Hepatic stellate cell (primary cell): ENCODE measurements around the gene RDM1.
"Not testable (repeated sequence)": the region's sequence is repeated elsewhere in the genome, so short reads cannot be mapped to it uniquely, and the experiment has no call there.

Experiments
- DNase-seq: peaks from one replicate; pipeline ENCODE4 v3.0.0; 2011; ENCODE audit warnings: low spot score

Gene RDM1

DNA sequence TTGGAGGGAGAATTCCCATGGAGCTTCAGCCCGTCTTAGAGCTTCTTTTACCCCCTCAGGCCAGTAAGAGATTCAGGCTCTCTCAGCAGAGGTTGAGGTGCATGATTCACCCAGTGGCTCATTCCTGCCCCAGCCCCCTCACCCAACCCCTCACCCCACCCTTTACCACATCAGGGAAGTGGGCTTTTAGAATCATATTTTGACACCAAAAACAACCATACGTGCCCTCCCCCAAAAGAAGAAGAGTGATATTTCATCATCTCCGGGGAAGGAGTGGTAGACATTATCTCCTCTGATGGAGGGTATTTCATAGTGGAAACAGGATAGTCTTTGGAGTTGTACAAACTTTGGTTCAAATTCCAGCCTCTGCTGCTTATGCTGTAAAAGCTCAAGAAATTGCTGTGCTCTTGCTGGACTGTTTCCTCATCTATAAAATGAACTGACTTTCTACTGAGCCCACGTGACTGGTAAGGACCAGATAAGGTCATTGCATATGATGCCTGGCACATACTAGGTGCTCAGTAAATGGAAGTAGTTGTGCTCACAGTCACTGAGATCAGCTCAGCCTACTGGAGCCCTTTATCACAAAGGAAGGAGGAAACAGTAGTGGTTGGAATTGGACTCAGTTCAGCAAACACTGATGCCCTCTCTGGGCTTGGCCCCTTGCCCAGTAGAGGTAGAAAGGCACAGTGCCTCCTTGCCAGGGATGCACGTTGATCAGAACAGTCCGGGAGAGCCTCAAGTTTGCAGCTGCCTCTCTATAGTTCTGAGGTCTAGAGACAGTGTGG lies 32.1 kb downstream of the RDM1 start:
- no peak for DNase-seq

DNA sequence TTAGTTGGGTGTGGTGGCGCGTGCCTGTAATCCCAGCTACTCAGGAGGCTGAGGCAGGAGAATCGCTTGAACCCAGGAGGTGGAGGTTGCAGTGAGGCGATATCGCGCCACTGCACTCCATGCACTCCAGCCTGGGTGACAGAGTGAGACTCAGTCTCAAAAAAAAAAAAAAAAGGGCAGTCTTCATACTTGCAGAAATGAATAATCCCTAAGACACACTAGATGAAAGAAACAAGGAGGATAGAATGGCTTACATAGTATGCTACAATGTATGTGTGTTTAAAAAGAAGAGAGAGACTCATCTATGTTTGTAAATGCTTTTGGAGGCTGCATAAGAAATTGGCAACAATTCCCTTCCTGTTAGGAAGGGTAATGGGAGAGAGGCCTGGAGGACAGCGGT lies 32.8 kb downstream of the RDM1 start:
- not testable (repeated sequence) for DNase-seq

DNA sequence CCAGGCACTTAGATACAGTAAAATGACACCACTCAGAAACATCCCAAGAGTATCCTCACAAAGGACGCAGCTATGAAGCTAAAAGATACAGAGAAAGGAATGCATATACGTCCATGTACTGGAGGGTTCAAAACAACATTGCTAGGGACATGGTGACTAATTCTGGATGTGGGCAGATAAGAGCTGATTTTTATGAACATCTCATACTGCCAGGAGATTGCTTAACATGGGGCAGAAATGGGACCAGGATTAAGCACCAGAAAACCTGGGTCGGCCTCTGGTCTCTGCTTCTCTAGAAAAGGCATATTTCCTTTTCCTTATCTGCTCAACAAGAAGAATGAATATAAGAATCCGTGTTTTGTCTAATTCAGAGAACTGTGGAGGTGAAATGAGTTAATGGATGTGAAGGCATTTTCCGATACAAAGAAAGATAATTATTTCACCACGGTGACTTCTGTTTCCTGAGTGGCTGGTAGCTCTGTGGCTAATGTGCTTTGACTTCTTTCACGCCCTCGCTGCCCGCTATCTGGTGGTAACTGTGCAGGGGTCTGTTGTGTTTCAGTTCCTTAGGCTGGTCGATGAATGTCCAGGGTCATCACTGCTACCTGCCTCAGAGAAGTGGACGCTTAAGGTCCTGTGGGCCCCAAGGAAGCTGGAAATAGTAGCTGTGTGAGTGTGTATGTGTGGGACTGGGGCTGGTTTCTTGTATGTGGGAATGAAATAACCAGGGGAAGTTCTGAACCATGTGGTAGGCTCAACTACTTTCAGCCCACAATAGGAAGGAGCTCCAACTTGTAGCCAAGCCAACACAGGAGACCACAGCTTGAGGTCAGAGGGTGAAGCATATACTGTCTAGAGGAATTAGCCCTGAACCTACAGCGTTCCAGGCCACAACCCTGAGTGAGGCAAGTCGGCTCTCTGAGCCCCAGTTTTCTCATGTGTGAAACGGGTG lies 34.7 kb downstream of the RDM1 start:
- peak; percentile 29 for DNase-seq

DNA sequence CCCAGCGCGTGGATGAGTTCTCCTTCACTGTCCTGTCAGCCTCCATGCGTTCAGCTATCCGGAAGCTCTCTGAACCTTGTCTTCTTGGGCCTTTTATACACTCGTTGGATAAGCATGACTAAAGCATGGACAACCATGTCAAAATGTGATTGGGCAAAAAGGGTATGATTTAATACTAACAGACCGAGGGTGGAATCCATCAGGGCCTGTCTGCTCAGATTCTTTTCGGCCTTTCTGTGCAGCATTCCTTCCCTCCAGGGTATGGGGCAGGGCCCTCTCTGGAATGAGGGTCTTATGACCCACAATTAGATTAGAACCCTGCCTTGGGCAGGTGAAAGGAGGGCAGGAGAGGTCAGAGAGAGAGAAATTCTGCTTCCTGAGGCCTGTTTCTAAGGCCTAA lies 36.4 kb downstream of the RDM1 start:
- no peak for DNase-seq

DNA sequence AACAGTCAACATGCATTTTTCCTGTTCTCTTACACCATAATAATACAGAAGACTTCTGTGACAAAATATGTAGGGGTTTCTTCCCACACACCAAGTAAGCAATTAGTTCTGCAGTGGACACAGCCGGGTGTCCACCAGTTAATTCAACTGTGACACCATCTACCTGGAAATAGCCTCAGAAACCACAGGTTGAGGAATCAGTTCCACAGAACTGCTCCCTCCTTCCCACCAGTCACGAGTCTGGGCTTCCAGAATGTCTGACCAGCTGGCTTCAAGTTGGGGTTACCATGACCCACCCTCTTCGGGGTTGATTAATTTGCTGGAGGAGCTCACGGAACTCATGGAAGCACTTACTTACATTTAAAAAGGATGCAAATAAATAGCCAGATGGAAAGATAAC lies 36.8 kb downstream of the RDM1 start:
- no peak for DNase-seq

DNA sequence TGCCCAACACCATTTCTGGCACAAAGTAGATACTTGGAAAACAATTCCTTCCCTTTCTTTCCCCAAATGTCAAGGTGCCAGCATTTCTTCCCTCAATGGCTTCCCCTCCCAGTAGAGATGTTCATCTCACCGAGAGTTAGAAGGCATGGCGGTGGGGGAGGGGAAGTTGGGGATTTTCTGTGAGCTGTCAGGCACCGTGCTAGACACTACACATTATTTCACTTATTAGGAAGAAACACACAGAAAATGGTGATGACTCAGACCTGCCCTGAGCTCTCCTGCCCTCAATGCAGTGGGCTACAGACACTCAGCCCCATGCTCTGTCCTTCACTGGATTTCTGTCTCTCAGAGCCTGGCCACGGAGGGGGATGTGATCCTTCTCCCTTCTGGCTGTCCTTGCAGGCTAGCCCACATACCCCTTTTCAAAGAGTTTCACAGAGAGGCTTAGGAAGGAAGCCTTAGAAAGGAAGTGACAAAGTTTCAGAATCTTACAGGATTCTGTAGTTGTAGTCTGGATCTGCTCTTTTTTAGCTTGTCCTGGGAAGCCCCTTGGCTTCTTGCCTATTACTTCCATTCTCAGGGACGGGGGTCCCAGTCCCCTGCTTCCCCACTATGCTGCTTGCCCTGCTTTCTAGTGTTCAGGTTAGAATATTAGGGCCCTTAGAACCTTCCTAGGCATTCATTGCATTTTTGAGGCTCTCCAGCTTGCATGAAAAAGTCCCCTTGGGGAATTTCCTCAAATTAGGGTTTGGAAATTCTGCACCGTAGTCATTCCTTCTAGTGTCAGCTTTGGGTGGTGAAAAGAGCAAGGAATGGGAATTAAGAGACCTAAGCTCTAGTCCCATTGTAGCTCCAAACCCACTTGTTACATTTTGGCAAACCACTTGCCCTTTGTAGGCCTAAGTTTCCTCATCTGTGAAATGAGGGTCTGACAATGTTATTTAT lies 38.2 kb downstream of the RDM1 start:
- no peak for DNase-seq

DNA sequence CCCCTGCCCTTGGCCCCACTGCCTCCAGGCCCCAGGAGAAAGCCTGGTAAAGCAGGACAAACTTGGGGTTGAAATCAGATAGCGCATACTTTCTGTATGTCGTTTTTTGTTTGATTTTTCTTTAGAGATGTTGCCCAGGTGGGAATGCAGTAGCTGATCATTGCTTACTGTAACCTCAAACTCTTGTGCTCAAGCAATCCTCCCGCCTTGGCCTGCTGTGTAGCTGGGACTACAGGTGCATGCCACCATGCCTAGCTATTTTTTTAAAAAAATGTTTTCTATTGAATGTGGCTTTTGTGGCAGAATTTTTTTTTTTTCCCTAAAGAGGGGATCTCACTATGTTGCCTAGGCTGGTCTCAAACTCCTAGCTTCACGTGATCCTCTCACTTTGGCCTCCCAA lies 39.3 kb downstream of the RDM1 start:
- no peak for DNase-seq

DNA sequence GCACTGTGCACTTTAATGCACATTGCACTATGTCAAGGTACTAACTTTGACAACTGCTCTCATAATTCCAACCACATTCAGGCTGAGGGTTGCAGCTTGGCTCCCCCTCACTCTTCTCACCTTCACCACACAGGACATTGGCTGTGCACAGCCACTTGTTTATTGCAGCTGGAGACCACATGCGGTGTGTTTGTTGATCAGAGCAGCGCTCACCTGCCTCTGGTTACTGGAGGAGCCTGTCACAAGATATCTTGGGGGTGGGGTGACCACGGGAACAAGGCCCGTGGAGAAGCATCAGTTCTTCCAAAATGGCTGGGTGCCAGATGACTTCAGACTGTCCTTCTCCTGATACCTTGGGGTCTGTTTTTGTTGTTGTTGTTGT lies 39.8 kb downstream of the RDM1 start:
- no peak for DNase-seq

DNA sequence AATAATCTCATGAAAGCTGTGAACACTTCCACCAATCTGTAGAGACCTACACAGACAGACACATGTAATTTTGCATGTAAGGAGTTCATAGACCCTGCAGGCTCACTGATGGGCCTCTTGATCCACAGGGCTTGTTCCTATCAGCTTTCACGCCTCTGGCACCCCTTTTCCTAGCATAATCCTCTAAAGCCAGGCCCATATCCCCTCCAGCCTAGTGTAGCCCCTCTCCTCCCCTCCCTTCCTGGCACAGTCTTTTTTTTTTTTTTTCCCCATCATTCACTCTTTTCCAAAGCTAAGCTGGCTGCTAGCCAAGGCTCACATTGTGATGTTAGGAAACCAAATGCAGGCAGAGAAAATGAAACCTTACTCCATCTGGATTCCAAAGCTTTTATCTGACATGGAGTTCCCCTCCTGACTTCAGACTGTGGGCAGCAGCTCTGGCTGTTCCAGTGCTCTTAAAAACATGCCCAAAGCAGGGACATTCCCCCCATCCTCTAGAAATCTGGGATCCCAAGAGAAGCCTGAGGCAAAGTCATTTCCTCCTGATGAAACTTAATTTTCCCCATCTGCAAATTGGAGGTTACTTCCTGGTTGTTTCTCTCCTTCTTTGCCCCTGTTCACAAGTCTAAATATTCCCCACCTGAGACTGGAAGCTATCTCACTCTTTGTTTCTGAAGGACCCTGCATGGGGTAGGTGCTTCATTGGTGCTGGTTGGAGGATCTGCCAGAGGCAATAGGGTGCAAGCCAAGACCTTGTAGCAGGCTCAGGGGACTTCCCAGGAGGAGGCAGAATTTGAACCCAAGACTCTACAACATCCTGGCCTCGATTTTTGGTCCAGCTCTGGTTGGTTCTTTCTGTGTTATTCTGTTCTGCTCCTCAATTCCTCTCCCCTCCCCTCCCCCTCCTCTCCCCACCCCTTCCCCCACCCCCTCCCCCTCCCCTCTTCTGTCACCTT lies 40.5 kb downstream of the RDM1 start:
- no peak for DNase-seq

DNA sequence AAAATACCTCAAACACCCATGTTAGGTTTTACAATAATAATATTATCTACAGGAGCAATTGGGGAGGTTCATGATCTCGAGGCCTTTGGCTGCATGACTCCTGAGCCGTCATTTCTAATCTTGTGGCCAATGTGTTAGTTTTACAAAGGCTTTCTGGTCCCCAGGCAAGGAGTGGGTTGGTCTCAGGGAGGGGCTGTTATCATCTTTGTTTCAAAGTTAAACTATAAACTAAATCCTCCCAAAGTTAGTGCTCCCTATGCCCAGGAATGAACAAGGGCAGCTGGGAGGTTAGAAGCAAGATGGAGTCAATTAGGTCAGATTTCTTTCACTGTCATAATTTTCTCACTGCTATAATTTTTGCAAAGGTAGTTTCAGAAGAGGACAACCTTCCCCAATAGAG lies 41.3 kb downstream of the RDM1 start:
- no peak for DNase-seq

DNA sequence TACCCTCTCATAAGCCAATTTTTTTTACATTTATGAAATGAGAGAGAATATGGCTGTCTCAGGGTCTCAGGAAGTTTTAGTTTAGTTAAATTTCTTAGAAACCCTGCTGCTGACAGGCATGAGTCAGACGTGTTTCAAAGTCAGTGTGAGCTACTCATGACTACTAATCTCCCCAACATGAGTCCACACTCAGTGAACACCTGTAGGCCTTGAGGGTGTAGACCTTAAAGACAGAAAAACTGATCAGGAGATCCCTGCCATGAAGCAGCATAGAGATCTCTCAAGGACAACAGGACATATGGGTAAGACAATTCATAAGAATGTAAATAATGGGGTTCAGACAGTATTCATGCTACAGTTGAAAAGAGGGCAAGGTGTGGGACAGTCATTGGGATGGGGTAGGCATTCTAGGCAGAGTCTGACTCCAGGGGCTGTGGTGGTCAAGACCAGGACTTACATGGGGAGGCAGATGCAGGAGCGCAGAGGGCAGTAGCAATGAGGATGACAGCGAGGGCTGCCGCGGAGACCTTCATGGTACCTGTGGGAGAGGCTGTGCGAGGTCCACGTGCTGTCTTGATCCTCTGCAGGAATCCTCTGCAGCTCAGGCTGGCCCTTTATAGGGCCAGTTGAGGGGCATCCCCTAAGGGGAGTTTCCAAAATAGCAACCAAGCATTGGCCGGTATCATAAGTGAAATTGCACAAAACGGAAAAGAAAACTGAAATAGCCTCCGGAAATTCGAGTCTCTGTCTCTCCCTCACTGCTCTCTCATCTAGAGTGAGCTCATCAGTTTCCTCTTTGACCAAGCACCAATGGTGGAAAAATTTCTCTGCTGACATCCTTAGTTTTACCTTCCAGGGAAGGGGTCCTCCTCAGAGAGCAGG lies 50.6 kb downstream of the RDM1 start, which contains the start of gene CCL5:
CCL5 (minus strand) TSS at position 588 of the 882 bp plus-strand sequence.
- no peak for DNase-seq

DNA sequence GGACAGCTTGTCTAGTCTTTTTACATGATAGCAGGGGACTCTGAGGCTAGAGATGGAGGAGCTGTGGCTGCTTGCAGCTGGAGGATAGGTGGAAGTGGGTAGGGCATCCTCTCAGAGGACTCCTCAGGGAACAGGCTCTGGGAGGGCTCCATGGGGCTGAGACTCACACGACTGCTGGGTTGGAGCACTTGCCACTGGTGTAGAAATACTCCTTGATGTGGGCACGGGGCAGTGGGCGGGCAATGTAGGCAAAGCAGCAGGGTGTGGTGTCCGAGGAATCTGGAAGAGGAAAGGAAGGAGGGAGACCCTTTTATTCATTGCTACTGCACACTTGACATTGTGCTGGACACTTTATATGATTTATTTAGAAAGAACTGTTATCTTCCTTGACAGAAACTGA lies 52.2 kb downstream of the RDM1 start:
- DNase-seq, result no peak

DNA sequence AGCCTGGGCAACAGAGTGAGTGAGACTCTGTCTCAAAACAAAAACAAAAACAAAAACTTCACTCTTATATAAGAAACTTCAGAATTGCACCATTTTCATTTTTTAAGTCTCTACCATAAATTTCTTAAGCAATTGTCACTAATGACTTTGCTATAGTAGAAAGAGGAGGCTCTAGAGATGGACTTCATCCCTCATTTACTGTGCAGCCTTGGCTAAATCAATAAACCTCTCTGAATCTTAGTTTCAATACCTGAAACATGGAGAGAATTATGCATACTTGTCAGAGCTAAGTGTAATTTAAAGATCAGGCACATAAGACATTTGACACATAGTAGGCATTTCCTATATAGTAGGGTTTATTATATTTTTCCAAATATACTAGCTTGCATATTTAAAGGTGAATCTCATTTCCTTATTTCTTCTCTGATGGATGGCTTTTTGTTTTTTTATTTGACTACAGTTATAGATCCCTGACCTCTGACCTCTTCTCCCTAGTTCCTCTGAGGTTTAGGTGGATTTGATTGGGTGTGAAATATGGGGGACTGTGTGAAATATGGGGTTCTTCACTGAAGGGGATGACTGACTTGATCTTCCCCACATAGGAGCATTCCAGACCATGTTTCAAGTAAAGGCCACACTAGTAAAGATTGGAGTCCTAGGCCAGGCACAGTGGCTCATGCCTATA lies 53.1 kb downstream of the RDM1 start:
- no peak for DNase-seq

DNA sequence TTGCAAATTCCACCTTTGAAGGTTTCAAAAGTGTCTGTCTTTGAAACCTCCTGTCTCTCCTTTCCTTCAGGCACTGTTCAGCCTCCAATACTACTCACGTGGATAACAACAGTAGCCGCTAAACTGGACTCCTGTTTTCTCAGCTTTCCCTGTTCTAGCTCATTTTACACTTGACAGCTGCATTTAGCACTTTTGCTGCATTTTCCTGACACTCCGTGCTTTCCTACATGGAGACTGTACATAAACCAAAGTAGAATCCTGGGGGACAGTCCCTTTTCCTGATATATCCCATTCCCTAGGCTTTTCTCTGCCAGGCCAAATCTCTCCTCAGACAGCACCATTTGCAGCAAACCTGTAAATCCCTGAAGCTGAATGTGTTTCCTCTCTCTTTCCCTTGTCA lies 54.0 kb downstream of the RDM1 start:
- DNase-seq, result no peak

DNA sequence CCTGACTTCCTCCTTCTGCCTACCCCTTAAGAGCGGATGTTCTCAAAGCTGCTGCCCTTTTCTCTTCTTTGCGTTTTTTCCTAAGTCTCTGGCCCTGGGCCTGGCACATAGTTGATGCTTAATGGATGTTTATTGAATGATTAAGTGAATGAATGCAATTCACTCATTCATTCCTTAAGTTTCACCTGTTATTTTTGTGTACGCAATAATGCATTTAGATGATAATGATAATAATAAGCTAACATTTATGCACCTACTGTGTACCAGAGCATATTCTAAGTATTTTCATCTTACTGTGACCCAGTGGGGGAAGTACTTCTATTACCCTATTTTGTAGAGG lies 54.8 kb downstream of the RDM1 start:
- DNase-seq, result no peak

DNA sequence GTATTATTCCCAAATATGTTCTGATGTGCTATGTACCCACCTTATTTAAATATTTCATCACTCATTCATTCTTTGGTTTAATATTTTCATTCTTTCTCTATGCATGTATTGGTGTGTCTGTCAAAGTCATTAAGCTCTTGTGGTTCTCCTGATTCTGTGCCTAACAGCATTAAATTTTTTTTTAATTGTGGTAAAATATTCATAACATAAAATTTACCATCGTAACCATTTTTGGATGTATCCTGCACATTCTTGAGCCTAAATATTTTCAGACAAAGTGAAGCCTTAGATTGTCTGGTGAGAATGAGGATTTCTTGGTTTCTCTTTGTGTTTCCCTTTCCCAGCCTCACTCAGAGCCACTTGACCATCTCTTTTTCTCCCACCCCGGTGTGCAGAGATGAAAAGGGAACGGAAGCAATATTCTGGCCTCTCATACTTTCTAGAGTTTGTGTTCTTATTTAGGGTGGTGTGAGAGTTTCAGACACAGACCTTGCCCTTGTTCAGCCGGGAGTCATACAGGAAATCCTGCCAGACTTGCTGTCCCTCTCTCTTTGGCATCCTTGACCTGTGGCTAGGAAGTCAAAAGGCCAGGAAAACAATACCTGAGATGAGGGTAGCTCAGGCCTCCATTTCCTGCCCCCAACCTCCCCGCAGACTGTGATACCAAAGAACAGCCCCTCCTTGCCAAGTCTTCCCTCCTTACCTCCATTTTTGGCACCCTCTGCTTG lies 55.3 kb downstream of the RDM1 start:
- no peak for DNase-seq

DNA sequence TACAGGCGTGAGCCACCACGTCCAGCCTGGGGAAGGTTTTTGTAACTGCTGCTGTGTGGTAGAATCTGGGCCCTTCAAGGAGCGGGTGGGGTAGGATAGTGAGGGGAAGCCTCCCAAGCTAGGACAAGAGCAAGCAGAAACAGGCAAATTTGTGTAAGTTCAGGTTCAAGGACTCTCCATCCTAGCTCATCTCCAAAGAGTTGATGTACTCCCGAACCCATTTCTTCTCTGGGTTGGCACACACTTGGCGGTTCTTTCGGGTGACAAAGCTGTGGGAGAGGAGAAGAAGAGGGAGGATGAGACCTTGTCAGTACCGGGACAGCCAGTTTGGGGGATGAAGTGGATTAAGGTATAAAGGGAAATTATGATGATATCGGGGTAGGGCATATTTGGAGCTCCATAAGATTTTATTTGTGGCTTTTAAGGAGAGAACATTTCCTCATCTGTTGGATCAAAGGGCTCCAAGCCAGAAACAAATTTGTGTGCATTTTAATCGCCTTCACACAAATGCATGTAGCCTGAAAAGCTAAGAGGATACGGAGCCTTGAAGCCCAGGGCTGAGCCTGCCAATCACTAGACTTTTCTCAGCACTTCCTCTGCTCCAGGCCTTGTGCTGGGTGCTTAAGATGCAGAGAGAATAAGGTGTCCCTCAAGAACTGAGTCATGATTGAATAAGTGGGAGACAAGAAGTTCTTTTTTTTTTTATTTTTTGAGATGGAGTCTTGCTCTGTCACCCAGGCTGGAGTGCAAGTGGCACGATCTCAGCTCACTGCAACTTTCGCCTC lies 58.2 kb downstream of the RDM1 start:
- no peak for DNase-seq
